Measurements from ENCODE around the gene CADM4. TPM values are rescaled to one million over a fixed set of nuclear protein-coding genes. Genes with fewer than 3 reads are reported as not detected.

Gene CADM4
- total and polyA plus RNA-seq, 2 of the 8 experiments (the other 6 are each of a cell fraction or from before 2014, with no cell fraction given): 13.5 to 25.0 TPM

DNA sequence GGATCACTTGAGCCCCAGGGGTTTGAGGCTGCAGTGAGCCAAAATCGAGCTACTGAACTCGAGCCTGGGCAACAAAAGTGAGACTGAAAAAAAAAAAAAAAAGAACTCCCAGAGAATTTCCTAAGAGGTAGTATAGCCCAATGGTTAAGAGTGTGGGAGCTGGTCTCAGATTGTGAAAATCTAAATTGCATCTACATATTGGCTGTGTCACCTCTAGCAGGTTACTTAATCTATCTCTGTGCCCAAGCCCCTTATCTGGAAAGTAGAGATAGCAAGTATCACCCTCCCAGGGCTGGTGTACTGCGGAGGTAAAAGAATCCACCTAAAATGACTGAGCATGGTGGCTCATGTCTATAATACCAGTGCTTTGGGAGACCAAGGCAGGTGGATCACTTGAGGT, 34.0 kb upstream of the CADM4 start (continued):
- no peak for TF ChIP-seq CHD7 (IDR thresholded peaks at IDR 0.05; ENCODE audit: insufficient replicate concordance, low read length)
- TF ChIP-seq GABPA (IDR thresholded peaks at IDR 0.05; ENCODE audit: borderline replicate concordance, insufficient read depth, low read length): no peak
- TF ChIP-seq ZNF274 (IDR thresholded peaks at IDR 0.05; ENCODE audit: borderline replicate concordance, extremely low read depth, low read length): no peak
- TF ChIP-seq, protein P1, sequence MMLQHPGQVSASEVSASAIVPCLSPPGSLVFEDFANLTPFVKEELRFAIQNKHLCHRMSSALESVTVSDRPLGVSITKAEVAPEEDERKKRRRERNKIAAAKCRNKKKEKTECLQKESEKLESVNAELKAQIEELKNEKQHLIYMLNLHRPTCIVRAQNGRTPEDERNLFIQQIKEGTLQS (IDR thresholded peaks at IDR 0.05; ENCODE audit: insufficient read depth, low read depth, low read length): no peak
- no peak for TF ChIP-seq CEBPB (IDR thresholded peaks at IDR 0.05; ENCODE audit: low read depth, low read length)
- TF ChIP-seq GTF2F1 (IDR thresholded peaks at IDR 0.05; ENCODE audit: borderline replicate concordance, low read depth, low read length): no peak
- TF ChIP-seq RAD21 (IDR thresholded peaks at IDR 0.05 in 1 of 2, conservative IDR thresholded peaks at IDR 0.05 in 1 of 2; ENCODE audit: low read depth in 2 of 2, low read length in 2 of 2): no peak
- TF ChIP-seq, protein P2, sequence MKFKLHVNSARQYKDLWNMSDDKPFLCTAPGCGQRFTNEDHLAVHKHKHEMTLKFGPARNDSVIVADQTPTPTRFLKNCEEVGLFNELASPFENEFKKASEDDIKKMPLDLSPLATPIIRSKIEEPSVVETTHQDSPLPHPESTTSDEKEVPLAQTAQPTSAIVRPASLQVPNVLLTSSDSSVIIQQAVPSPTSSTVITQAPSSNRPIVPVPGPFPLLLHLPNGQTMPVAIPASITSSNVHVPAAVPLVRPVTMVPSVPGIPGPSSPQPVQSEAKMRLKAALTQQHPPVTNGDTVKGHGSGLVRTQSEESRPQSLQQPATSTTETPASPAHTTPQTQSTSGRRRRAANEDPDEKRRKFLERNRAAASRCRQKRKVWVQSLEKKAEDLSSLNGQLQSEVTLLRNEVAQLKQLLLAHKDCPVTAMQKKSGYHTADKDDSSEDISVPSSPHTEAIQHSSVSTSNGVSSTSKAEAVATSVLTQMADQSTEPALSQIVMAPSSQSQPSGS (IDR thresholded peaks at IDR 0.05; ENCODE audit: low read length): no peak
